Nephron (organoid): ENCODE measurements around the gene ZNF608.

ENCODE experiments used
- H3K27ac Mint-ChIP-seq, 3 experiments: 2 replicates each; pipeline ENCODE4 v1.8.0; 2020; ENCODE audit warnings: mixed read lengths in 3 of 3, mild to moderate bottlenecking in 2 of 3, moderate library complexity in 1 of 3
- H3K27me3 Mint-ChIP-seq: 2 replicates; pipeline ENCODE4 v1.8.0; 2021; ENCODE audit warnings: low read depth, mild to moderate bottlenecking, moderate library complexity, mixed read lengths
- H3K36me3 Mint-ChIP-seq: 2 replicates; pipeline ENCODE4 v1.8.0; 2020; ENCODE audit warnings: low read depth, mixed read lengths
- H3K4me1 Mint-ChIP-seq: 2 replicates; pipeline ENCODE4 v1.8.0; 2020; ENCODE audit warnings: mixed read lengths
- H3K4me3 Mint-ChIP-seq, 3 experiments: 2 replicates each; pipeline ENCODE4 v1.8.0; 2020; ENCODE audit warnings: mild to moderate bottlenecking in 3 of 3, mixed read lengths in 3 of 3, moderate library complexity in 2 of 3
- H3K9me3 Mint-ChIP-seq: 2 replicates; pipeline ENCODE4 v1.8.0; 2020; ENCODE audit warnings: mixed read lengths
- CTCF ChIP-seq, 3 experiments: fragments of 200-600 bp; sonication (generic); IDR thresholded peaks; one replicate each; pipeline ENCODE4 v1.5.0; 2021; ENCODE audit warnings: antibody characterized with exemption in 3 of 3; ENCODE audit not compliant: unreplicated experiment in 3 of 3

The ZNF608 gene

GRCh38 chr5:124721229-124721735, 25.2 kb downstream of the ZNF608 start:
- Mint-ChIP-seq H3K27me3 (no peaks in the 10 kb centered on the region), H3K4me1 (peaks cover 51% of the 10 kb centered on the region), H3K4me3 (no peak overlapping the region), H3K9me3 (no peaks in the 10 kb centered on the region), H3K36me3 (peaks cover 12% of the 10 kb centered on the region), H3K27ac (peak overlapping the region in 1 of 3 experiments; percentile 49)
- TF ChIP-seq CTCF (IDR thresholded peaks at IDR 0.05; ENCODE audit: unreplicated experiment in 3 of 3) = no peak

GRCh38 chr5:124720593-124720992, 25.8 kb downstream of the ZNF608 start:
- no peaks in the 10 kb centered on the region for H3K27me3 Mint-ChIP-seq
- H3K36me3 Mint-ChIP-seq = peaks cover 11% of the 10 kb centered on the region
- H3K9me3 Mint-ChIP-seq = no peaks in the 10 kb centered on the region
- peaks cover 44% of the 10 kb centered on the region for H3K4me1 Mint-ChIP-seq
- no peak for TF ChIP-seq CTCF (IDR thresholded peaks at IDR 0.05; ENCODE audit: unreplicated experiment in 3 of 3)
- H3K4me3 Mint-ChIP-seq = no peak overlapping the region
- H3K27ac Mint-ChIP-seq = peak overlapping the region in 2 of 3 experiments; percentile 33 to 49

GRCh38 chr5:124719113-124719967, 27.1 kb downstream of the ZNF608 start:
- Mint-ChIP-seq H3K36me3 (peaks cover 9% of the 10 kb centered on the region), H3K4me3 (no peak overlapping the region), H3K27ac (peak overlapping the region in 2 of 3 experiments; percentile 12 to 39), H3K4me1 (peaks cover 42% of the 10 kb centered on the region), H3K27me3 (no peaks in the 10 kb centered on the region), H3K9me3 (no peaks in the 10 kb centered on the region)
- no peak for TF ChIP-seq CTCF (IDR thresholded peaks at IDR 0.05; ENCODE audit: unreplicated experiment in 3 of 3)

GRCh38 chr5:124718380-124718789, 28.1 kb downstream of the ZNF608 start:
- H3K9me3 Mint-ChIP-seq = no peaks in the 10 kb centered on the region
- H3K27ac Mint-ChIP-seq = peak overlapping the region; percentile 12 to 54 (median 39)
- TF ChIP-seq CTCF (IDR thresholded peaks at IDR 0.05; ENCODE audit: unreplicated experiment in 3 of 3) = no peak
- H3K27me3 Mint-ChIP-seq = no peaks in the 10 kb centered on the region
- peaks cover 17% of the 10 kb centered on the region for H3K36me3 Mint-ChIP-seq
- peaks cover 51% of the 10 kb centered on the region for H3K4me1 Mint-ChIP-seq
- H3K4me3 Mint-ChIP-seq = no peak overlapping the region

- H3K9me3 Mint-ChIP-seq = no peaks in the 10 kb centered on the region
- no peak overlapping the region for H3K27ac Mint-ChIP-seq
- H3K36me3 Mint-ChIP-seq = peaks cover 34% of the 10 kb centered on the region
- H3K27me3 Mint-ChIP-seq = peaks cover 4% of the 10 kb centered on the region
- TF ChIP-seq CTCF (IDR thresholded peaks at IDR 0.05; ENCODE audit: unreplicated experiment in 3 of 3) = no peak
- peaks cover 62% of the 10 kb centered on the region for H3K4me1 Mint-ChIP-seq
- H3K4me3 Mint-ChIP-seq = no peak overlapping the region
These were observed 30.3 kb downstream of the ZNF608 start for GRCh38 chr5:124716169-124716568.
